H1 (cell line): Measurements from ENCODE around the gene BCAS1. TPM values are rescaled to one million over a fixed set of nuclear protein-coding genes. Genes with fewer than 3 reads are reported as not detected.

Experiments used
- EGR1 ChIP-seq: IDR thresholded peaks from 2 replicates; pipeline ENCODE4 v1.6.1; 2011; ENCODE audit warnings: low read depth, low read length, borderline replicate concordance
- JUN ChIP-seq: IDR thresholded peaks from 2 replicates; pipeline ENCODE4 v1.6.1; 2011; ENCODE audit warnings: low read depth, mild to moderate bottlenecking, improper control_type of control experiment, low read length
- SP4 ChIP-seq: IDR thresholded peaks from 2 replicates; pipeline ENCODE4 v1.6.1; 2012; ENCODE audit warnings: low read length, inconsistent platforms
- SUZ12 ChIP-seq: fragments of 200-600 bp; sonication (generic); IDR thresholded peaks from 2 replicates; pipeline ENCODE4 v1.6.1; 2012; ENCODE audit warnings: mild to moderate bottlenecking, inconsistent platforms, low read length, moderate library complexity, mixed read lengths
- polyA plus RNA-seq, 7 experiments: library from polyadenylated mRNA; depleted of rRNA in 3 of 7; stranded (reverse) in 5 of 7; unstranded in 2 of 7; fragments of >200 nt in 5 of 7; fragments of 200-250 nt in 2 of 7; gene quantifications; 1 replicate in 5 of 7; 2 replicates in 1 of 7; 4 replicates in 1 of 7; pipeline versions ENCODE4 v1.2.1 to v1.2.3, GENCODE V29; 2011 to 2013; ENCODE audit warnings: missing spikeins in 2 of 7, mixed read lengths in 2 of 7
- total RNA-seq: library from RNA; stranded (reverse); fragmentation: NEBNext Ultra II Directional; extraction: Animal tissue kit (Norgen Biotek cat#: 25700); gene quantifications from 2 replicates; pipeline ENCODE4 v1.2.1, GENCODE V29; 2021
- TF ChIP-seq, protein P1 (sequence below): fragments of 300-600 bp; sonication (generic); IDR thresholded peaks from 2 replicates; pipeline ENCODE4 v1.7.1; 2012; ENCODE audit warnings: low read length, moderate library complexity, mild to moderate bottlenecking, inconsistent platforms; ENCODE audit not compliant: insufficient replicate concordance

The BCAS1 gene
- total and polyA plus RNA-seq, 2 of the 8 experiments (the other 6 are each of a cell fraction or from before 2014, with no cell fraction given), result 0.06 to 0.19 TPM

DNA sequence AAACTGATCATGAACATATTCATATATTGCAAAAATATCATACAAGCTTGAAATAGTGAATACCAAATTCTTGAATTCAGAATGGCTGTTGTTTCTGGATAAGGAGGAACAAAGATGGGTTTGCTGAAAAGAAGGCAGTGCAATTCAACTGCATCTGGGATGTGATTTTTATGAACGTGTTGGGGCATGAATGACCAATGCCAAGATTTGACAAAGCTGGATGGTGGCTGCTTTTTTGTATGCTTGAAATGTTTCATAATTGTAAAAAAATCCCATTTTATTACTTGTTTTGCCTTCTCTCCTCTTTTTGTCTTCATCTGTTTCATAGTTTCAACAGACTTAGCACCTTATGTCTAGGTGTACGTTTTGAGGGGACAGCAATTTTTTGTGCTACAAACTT, 36.8 kb upstream of the BCAS1 start (continued):
- TF ChIP-seq, protein P1, sequence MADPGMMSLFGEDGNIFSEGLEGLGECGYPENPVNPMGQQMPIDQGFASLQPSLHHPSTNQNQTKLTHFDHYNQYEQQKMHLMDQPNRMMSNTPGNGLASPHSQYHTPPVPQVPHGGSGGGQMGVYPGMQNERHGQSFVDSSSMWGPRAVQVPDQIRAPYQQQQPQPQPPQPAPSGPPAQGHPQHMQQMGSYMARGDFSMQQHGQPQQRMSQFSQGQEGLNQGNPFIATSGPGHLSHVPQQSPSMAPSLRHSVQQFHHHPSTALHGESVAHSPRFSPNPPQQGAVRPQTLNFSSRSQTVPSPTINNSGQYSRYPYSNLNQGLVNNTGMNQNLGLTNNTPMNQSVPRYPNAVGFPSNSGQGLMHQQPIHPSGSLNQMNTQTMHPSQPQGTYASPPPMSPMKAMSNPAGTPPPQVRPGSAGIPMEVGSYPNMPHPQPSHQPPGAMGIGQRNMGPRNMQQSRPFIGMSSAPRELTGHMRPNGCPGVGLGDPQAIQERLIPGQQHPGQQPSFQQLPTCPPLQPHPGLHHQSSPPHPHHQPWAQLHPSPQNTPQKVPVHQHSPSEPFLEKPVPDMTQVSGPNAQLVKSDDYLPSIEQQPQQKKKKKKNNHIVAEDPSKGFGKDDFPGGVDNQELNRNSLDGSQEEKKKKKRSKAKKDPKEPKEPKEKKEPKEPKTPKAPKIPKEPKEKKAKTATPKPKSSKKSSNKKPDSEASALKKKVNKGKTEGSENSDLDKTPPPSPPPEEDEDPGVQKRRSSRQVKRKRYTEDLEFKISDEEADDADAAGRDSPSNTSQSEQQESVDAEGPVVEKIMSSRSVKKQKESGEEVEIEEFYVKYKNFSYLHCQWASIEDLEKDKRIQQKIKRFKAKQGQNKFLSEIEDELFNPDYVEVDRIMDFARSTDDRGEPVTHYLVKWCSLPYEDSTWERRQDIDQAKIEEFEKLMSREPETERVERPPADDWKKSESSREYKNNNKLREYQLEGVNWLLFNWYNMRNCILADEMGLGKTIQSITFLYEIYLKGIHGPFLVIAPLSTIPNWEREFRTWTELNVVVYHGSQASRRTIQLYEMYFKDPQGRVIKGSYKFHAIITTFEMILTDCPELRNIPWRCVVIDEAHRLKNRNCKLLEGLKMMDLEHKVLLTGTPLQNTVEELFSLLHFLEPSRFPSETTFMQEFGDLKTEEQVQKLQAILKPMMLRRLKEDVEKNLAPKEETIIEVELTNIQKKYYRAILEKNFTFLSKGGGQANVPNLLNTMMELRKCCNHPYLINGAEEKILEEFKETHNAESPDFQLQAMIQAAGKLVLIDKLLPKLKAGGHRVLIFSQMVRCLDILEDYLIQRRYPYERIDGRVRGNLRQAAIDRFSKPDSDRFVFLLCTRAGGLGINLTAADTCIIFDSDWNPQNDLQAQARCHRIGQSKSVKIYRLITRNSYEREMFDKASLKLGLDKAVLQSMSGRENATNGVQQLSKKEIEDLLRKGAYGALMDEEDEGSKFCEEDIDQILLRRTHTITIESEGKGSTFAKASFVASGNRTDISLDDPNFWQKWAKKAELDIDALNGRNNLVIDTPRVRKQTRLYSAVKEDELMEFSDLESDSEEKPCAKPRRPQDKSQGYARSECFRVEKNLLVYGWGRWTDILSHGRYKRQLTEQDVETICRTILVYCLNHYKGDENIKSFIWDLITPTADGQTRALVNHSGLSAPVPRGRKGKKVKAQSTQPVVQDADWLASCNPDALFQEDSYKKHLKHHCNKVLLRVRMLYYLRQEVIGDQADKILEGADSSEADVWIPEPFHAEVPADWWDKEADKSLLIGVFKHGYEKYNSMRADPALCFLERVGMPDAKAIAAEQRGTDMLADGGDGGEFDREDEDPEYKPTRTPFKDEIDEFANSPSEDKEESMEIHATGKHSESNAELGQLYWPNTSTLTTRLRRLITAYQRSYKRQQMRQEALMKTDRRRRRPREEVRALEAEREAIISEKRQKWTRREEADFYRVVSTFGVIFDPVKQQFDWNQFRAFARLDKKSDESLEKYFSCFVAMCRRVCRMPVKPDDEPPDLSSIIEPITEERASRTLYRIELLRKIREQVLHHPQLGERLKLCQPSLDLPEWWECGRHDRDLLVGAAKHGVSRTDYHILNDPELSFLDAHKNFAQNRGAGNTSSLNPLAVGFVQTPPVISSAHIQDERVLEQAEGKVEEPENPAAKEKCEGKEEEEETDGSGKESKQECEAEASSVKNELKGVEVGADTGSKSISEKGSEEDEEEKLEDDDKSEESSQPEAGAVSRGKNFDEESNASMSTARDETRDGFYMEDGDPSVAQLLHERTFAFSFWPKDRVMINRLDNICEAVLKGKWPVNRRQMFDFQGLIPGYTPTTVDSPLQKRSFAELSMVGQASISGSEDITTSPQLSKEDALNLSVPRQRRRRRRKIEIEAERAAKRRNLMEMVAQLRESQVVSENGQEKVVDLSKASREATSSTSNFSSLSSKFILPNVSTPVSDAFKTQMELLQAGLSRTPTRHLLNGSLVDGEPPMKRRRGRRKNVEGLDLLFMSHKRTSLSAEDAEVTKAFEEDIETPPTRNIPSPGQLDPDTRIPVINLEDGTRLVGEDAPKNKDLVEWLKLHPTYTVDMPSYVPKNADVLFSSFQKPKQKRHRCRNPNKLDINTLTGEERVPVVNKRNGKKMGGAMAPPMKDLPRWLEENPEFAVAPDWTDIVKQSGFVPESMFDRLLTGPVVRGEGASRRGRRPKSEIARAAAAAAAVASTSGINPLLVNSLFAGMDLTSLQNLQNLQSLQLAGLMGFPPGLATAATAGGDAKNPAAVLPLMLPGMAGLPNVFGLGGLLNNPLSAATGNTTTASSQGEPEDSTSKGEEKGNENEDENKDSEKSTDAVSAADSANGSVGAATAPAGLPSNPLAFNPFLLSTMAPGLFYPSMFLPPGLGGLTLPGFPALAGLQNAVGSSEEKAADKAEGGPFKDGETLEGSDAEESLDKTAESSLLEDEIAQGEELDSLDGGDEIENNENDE, result no peak
- TF ChIP-seq EGR1 (no peak), JUN (no peak), SUZ12 (no peak), SP4 (no peak)
